NT2/D1 (cell line): ENCODE measurements around the gene TBC1D9B.

ENCODE experiments used
- YY1 ChIP-seq: IDR thresholded peaks from 2 replicates; pipeline ENCODE4 v1.6.1; 2011; ENCODE audit not compliant: insufficient read length, insufficient read depth
- ZNF274 ChIP-seq: IDR thresholded peaks from 2 replicates; pipeline ENCODE4 v1.6.1; 2011; ENCODE audit warnings: mild to moderate bottlenecking, low read depth, low read length

- TF ChIP-seq ZNF274, result no peak
- TF ChIP-seq YY1, result no peak
These were observed 95.4 kb downstream of the TBC1D9B start for GRCh38 chr5:179812135-179812825.
